Smooth muscle cell (in vitro differentiated cells): ENCODE measurements around the gene EFEMP2. TPM values are rescaled to one million over a fixed set of nuclear protein-coding genes. Genes with fewer than 3 reads are reported as not detected.
"Not testable (repeated sequence)": the region's sequence is repeated elsewhere in the genome, so short reads cannot be mapped to it uniquely, and the experiment has no call there.

Experiments
- DNase-seq: peaks from one replicate; lab custom pipeline; 2025; ENCODE audit not compliant: unreplicated experiment; lab: John Stamatoyannopoulos, UW
- H2AFZ ChIP-seq: fragments of 200-600 bp; sonication (generic); 2 replicates; pipeline ENCODE4 v1.6.0; 2016; ENCODE audit warnings: antibody characterized with exemption, low read depth, mild to moderate bottlenecking
- H3F3A ChIP-seq: fragments of 200-600 bp; sonication (generic); 2 replicates; pipeline ENCODE4 v1.6.0; 2017; ENCODE audit warnings: antibody characterized with exemption, low read depth
- H3K27ac ChIP-seq: fragments of 200-600 bp; sonication (generic); 2 replicates; pipeline ENCODE4 v1.5.1; 2016; ENCODE audit warnings: low read depth, mild to moderate bottlenecking
- H3K27me3 ChIP-seq: fragments of 200-600 bp; sonication (generic); 2 replicates; pipeline ENCODE4 v1.6.1; 2016; ENCODE audit warnings: low read depth, mild to moderate bottlenecking
- H3K36me3 ChIP-seq: fragments of 200-600 bp; sonication (generic); 2 replicates; pipeline ENCODE4 v1.5.1; 2016; ENCODE audit warnings: low read depth
- H3K4me1 ChIP-seq: fragments of 200-600 bp; sonication (generic); 2 replicates; pipeline ENCODE4 v1.5.1; 2016; ENCODE audit warnings: low read depth
- H3K4me2 ChIP-seq: fragments of 200-600 bp; sonication (generic); 2 replicates; pipeline ENCODE4 v1.6.0; 2016; ENCODE audit warnings: mild to moderate bottlenecking
- H3K4me3 ChIP-seq: fragments of 200-600 bp; sonication (generic); 2 replicates; pipeline ENCODE4 v1.5.1; 2016; ENCODE audit warnings: mild to moderate bottlenecking
- H3K79me2 ChIP-seq: fragments of 200-600 bp; sonication (generic); 2 replicates; pipeline ENCODE4 v1.6.0; 2016; ENCODE audit warnings: low read depth, mild to moderate bottlenecking
- H3K9ac ChIP-seq: fragments of 200-600 bp; sonication (generic); 2 replicates; pipeline ENCODE4 v1.6.0; 2016; ENCODE audit warnings: low read depth
- H3K9me3 ChIP-seq: fragments of 200-600 bp; sonication (generic); replicated peaks from 2 replicates; pipeline ENCODE4 v1.5.1; 2016; ENCODE audit warnings: low read depth
- H4K20me1 ChIP-seq: fragments of 200-600 bp; sonication (generic); 2 replicates; pipeline ENCODE4 v1.6.0; 2016; ENCODE audit warnings: low read depth
- WGBS: methylation state at CpG from one replicate; pipeline ENCODE4 v1.1.7; 2016; ENCODE audit warnings: low lambda C conversion rate; 5-methylcytosine and 5-hydroxymethylcytosine counted together
- polyA plus RNA-seq: library from polyadenylated mRNA; unstranded; fragments of >200 nt; fragmentation: Nextera tagmentation; extraction: Ambion mirVana; gene quantifications from 2 replicates; pipeline ENCODE4 v1.2.1, GENCODE V29; 2016
- total RNA-seq: library from RNA; depleted of rRNA; stranded (reverse); fragments of >200 nt; gene quantifications from 2 replicates; pipeline ENCODE4 v1.2.3, GENCODE V29; 2014
- TF ChIP-seq, protein P1 (sequence below): fragments of 200-600 bp; sonication (generic); IDR thresholded peaks from 2 replicates; pipeline ENCODE4 v1.5.1; 2017; ENCODE audit warnings: borderline replicate concordance, mild to moderate bottlenecking, antibody characterized with exemption; ENCODE audit not compliant: insufficient read depth, poor library complexity, severe bottlenecking

The EFEMP2 gene
- total and polyA plus RNA-seq, 2 experiments from 2014 or later, result 99.7 to 362 TPM

DNA sequence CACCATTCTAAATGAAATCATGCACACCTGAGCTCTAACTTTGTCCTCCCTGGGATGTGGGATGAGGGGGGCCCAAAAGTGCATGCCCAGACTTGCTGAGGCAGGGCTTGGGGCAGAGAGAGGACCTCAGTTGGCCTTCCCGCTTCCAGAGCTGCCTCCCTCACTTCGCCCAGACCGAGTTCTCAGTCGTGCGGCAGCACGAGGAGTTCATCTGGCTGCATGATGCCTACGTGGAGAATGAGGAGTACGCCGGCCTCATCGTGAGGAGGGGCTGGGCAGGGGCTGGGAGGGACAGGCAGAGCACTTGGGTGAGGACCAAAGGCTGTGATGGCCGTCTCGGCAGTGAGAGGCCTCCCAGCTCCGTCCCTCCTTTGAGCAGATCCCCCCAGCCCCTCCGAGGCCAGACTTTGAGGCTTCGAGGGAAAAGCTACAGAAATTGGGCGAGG is 22.8 kb downstream of the EFEMP2 start:
- TF ChIP-seq, protein P1, sequence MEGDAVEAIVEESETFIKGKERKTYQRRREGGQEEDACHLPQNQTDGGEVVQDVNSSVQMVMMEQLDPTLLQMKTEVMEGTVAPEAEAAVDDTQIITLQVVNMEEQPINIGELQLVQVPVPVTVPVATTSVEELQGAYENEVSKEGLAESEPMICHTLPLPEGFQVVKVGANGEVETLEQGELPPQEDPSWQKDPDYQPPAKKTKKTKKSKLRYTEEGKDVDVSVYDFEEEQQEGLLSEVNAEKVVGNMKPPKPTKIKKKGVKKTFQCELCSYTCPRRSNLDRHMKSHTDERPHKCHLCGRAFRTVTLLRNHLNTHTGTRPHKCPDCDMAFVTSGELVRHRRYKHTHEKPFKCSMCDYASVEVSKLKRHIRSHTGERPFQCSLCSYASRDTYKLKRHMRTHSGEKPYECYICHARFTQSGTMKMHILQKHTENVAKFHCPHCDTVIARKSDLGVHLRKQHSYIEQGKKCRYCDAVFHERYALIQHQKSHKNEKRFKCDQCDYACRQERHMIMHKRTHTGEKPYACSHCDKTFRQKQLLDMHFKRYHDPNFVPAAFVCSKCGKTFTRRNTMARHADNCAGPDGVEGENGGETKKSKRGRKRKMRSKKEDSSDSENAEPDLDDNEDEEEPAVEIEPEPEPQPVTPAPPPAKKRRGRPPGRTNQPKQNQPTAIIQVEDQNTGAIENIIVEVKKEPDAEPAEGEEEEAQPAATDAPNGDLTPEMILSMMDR, result no peak
- Histone ChIP-seq H3K36me3 (peaks cover 9% of the 10 kb centered on the region), H3K27me3 (no peaks in the 10 kb centered on the region), H3K27ac (no peak overlapping the region), H4K20me1 (peaks cover 43% of the 10 kb centered on the region), H3K9me3 (no peaks in the 10 kb centered on the region), H3K4me3 (no peak overlapping the region), H2AFZ (no peak overlapping the region), H3K9ac (no peak overlapping the region), H3F3A (peaks cover 26% of the 10 kb centered on the region), H3K4me1 (no peaks in the 10 kb centered on the region), H3K4me2 (no peak overlapping the region), H3K79me2 (peaks cover 20% of the 10 kb centered on the region)
- WGBS, result 77% methylated on average over 16 of the region's 16 CpGs
- no peak for DNase-seq

DNA sequence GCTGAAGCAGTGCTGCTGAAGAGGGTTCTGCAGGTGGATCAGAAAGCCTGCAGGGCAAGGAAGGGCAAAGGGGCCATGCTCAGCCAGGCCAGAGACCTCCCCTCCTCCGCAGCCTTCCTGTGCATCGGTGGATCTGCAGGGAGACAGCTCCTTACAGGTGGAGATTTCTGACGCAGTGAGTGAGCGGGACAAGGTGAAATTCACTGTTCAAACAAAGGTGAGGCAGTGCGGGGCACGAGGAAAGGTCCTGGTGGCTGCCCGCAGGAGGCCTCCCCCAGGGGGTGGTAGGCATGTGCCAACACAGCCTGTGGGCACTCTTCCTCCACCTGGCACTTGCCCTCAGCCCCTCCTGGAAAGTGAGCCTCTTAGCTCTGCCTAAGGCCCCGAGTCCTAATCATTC is 23.2 kb downstream of the EFEMP2 start:
- Histone ChIP-seq H3K27me3 (no peaks in the 10 kb centered on the region), H3K4me3 (no peak overlapping the region), H3K4me2 (no peak overlapping the region), H3K9me3 (no peaks in the 10 kb centered on the region), H3K4me1 (no peaks in the 10 kb centered on the region), H3K9ac (no peak overlapping the region), H3K79me2 (peaks cover 16% of the 10 kb centered on the region), H3K36me3 (peaks cover 5% of the 10 kb centered on the region), H4K20me1 (peaks cover 38% of the 10 kb centered on the region), H3F3A (peaks cover 22% of the 10 kb centered on the region), H3K27ac (no peak overlapping the region), H2AFZ (no peak overlapping the region)
- 77% methylated on average over 8 of the region's 8 CpGs for WGBS
- DNase-seq, result no peak
- TF ChIP-seq, protein P1, result no peak

DNA sequence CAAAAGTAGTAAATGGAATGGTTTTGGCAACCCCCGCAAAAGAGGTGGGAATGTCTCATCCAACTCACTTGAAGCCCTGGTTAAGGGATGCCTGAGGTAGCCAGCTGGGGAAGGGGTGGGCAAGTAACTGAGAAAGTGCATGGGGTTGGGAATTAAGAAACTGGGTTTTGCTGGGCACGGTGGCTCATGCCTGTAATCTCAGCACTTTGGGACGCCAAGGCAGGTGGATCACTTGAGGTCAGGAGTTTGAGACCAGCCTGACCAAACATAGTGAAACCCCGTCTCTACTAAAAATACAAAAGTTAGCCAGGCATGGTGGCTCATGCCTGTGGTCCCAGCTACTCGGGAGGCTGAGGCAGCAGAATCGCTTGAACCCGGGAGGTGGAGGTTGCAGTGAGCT is 23.9 kb downstream of the EFEMP2 start:
- WGBS, result 83% methylated on average over 7 of the region's 7 CpGs
- H3K36me3 ChIP-seq, H3K4me2 ChIP-seq, H2AFZ ChIP-seq, DNase-seq, H3K27ac ChIP-seq, H3K27me3 ChIP-seq, H3K4me3 ChIP-seq, H3K9ac ChIP-seq, H3K79me2 ChIP-seq, H3K4me1 ChIP-seq, H3K9me3 ChIP-seq: not testable (repeated sequence)
- Histone ChIP-seq H3F3A (peaks cover 16% of the 10 kb centered on the region), H4K20me1 (peaks cover 32% of the 10 kb centered on the region)

DNA sequence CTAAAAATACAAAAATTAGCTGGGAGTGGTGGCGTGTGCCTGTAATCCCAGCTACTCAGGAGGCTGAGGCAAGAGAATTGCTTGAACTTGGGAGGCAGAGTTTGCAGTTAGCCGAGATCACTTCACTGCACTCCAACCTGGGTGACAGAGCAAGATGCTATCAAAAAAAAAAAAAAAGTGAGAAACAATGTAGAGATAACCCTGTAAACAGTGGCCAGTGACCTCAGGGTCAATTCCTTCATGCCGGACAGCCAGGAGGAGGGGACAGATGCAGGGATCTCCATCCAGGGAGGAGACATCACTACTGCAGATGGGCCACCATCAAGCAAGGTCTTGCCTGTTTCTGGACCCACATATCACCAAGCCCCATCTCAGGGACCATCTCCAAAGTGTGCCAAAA is 24.9 kb downstream of the EFEMP2 start:
- Histone ChIP-seq H4K20me1 (peaks cover 22% of the 10 kb centered on the region), H3K4me2 (no peak overlapping the region), H3K27me3 (no peaks in the 10 kb centered on the region), H3K4me3 (no peak overlapping the region), H3K9ac (no peak overlapping the region), H3K9me3 (no peaks in the 10 kb centered on the region), H2AFZ (no peak overlapping the region), H3K4me1 (no peaks in the 10 kb centered on the region), H3K79me2 (no peaks in the 10 kb centered on the region), H3K27ac (no peak overlapping the region), H3K36me3 (no peaks in the 10 kb centered on the region), H3F3A (peaks cover 6% of the 10 kb centered on the region)
- no peak for DNase-seq
- TF ChIP-seq, protein P1, result no peak
- WGBS, result 92% methylated on average over 3 of the region's 3 CpGs
